Measurements from ENCODE around the gene FGFR2.

The FGFR2 gene

DNA sequence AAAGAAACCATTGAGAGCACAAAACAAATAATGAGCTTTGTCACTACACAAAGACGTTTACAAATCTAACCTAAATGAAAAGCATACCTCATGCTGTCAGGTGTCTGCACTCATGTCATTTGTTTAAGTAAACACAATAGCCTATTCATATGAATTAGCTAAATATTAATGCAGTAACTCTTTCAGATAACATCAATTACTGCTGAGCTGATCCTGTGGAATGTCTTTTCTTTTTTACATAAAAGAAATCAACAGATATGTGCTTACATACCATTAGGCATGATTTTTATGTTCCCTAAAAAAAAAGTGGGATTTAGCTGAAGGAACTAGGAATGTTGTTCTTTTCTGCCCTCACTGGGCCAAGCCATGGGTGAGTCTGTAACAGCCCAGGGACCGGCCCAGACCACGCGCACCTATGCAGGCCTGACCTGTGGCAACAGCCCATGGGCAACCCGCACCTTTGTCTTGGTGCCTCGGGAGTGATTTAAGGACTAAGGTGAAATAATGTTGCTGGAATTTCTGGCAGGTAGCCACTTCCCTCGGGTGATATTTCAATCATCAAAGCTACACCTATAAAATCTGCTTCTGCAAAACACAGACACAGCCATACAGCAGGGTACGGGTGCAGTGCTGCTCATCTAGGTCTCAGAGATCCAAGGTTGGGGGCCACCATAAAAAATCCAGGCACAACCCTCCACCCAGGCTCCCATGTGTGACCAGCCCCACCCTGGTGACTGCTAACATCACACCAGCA, 44.6 kb downstream of the FGFR2 start:
- DNase-seq (ENCODE audit: low read depth in 3 of 3): no peak

DNA sequence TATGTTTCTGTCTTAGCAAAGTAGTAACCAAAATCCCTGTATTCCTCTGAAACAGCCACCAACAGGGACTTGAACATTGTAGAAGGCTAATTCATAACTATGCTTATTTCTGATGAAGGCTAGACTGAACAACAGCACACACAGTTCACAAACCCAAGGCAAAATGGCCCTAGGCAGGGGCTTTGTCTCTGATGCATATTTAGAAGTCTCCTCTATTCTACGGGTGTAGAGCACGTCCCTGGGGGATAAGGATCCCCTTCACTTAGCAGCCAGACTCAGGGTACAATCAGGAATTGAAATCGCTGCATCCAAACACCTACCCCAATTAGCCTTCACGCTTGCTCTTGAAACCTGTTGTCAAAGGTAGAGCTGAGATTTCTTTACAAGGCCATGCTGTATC, 45.5 kb downstream of the FGFR2 start:
- DNase-seq (ENCODE audit: low read depth in 3 of 3): no peak

DNA sequence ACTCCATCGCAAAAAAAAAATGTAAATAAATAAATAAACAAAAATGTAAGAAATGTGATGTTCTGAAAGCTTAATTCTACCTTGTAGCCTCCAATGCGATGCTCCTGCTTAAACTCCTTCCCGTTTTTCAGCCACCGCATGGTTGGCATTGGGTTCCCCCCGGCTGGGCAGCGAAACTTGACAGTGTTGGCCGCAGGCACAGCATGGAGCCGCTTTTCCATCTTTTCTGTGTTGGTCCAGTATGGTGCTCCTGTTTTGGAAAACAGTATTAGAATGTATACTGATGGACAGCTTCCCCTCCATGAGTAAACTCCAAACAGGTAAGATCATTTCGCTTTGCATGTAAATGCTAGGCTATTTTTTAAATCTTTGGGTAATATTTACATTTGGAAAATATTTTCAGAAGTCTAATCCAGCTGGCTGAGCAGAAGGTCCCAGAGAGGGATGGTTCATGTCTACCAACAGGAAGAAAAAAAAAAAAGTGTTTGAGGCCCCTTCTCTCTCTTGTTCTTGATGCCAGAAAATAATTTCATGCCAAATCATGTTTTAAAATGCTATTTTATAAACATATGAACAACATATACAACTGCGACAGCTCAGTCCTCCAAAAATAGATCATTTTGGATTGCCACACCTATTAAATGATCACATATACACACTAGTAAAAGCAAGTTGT, 46.9 kb downstream of the FGFR2 start:
- no peak for DNase-seq (ENCODE audit: low read depth in 3 of 3)

DNA sequence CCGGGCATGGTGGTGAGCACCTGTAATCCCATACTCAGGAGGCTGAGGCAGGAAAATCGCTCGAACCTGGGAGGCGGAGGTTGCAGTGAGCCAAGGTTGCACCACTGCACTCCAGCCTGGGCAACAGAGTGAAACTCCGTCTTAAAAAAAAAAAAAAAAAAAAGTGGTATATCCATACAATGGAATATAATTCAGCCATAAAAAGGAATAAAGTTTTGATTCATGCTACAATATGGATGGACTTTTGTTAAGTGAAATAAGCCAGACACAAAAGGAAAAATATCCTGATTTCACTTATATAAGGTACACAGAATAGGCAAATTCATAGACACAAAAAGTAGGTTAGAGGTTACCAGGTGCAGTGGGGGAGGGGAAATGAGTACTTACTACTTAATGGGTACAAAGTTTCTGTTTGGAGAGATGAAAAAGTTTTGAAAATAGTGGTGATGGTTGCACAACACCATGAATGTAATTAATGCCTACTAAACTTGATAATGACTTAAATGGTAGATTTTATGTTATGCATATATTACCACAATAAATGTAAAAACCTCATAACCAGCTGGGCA, 53.9 kb downstream of the FGFR2 start:
- DNase-seq (ENCODE audit: low read depth in 3 of 3): no peak

DNA sequence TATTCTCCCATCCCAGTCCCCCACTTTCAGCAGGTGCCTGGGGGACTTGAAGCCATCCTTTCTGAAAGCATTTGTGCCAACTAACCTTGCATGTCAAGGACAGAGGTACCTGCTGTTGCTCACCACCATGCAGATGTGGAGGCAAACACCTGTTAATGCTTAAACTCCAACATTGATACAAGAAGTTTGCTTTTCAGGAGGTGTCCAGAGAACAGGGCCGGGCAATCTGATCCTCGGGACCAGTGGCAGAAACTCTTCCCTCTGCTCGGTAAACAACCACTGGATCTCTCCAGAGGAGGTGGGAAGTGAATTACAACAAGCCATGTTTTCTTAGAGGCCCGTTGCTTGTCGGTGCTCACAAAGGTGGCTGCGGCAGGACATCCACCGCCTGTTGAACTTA, 54.7 kb downstream of the FGFR2 start:
- no peak for DNase-seq (ENCODE audit: low read depth in 3 of 3)

DNA sequence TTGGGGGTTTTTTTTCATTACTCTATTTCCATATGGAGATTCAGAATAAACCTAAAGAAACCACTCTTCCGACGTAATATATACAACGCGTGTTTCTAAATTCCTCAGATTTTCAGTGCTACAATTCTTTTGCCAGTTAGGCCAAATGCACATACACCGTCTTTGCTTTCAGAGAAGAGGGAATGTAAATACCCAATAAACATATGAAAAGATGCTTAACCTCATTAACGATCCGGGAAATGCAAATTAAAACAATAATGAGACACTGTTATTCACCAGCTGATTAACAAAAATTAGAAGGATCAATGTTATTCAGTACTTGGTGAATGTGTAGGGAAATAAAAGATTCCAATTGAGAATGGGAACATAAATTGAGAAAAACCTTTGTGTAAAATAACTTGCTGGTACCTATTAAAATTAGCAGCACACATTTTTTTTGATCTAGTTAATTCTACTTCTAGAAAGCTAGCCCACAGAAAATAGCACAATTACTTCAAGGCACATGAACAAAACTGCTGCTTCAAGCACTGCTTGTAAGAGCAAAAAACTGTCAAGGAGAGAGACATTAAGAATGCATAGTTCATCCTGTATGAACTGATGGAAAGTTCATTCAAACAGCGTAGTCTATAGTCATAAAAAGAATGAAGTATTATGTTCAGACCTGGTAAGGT, 56.7 kb downstream of the FGFR2 start:
- DNase-seq (ENCODE audit: low read depth in 3 of 3): no peak

DNA sequence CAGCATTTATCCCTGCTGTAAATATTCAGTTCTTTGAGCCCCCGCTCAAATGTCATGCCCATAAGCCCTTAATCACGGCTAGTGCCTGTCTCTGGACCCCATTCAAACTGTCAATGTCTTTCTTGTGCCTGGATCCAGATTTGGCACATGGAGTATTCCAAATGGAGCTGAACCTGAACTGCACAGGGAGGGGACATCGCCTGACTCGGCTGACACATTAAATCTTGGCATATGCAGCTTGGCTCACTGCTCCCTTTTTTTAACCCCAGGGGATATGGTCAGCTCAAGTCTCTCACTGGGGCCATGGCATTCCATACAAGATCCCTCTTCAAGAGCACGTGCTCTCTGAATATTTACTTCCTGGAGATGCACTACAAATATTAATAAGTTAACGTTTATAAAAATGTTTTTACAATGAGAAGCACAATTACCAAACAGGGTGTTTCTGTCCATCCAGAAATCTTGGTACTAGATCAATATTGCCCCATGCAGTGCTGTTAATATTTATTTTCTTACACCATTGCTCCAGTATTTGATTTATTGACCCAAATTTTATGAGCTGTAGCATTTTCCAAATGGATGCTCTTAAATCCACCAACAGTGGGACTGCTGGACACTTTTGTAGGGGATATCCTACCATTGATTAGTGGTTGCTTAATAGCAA, 57.4 kb downstream of the FGFR2 start:
- DNase-seq (ENCODE audit: low read depth in 3 of 3): no peak

DNA sequence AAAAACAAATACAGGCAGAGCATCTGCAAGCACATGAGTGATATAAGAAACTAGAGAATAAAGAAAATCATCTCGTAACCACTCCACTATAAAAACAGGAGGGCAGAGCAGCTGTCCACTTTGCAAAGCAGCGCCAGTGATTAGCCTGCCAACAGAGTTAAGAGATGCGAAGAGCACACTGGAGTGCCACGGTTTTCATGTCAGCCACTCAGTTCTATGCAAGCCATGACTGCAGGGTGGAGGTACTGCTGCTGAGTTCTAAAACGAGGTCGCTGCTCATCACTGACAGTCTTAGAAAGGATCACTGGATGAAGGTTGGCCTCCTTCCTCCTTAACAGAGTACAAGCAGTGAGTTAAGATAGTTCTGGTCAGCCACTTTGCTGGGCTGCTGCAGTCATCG, 58.5 kb downstream of the FGFR2 start:
- DNase-seq (ENCODE audit: low read depth in 3 of 3): no peak

DNA sequence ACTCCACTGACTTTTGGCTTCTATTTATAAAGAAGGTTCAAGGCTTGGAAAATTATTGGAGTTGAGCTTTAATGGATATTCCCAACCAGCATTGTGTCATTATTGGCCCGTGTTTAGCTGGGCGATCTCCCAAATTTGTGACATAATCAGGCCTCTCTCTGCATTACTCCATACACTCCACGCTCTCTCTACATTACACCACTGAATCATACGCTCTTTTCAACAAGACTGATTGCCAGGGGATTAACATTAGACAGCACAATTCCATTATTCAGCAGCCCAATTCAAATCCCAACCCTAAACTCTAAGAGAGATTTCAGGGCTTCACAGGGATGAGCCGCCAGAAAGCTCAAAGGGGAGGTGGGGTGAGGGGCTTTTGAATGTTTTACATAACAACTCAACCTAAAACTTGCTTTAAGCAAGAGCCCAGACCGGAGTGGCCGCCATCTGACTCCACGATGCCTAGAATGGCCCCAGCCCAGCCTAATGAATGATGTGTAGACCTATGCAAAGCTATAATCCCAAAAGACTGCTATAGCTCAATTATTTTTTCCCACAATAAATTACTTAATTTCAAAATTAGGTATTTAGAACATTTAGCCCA, 61.8 kb downstream of the FGFR2 start:
- DNase-seq (ENCODE audit: low read depth in 3 of 3): no peak

DNA sequence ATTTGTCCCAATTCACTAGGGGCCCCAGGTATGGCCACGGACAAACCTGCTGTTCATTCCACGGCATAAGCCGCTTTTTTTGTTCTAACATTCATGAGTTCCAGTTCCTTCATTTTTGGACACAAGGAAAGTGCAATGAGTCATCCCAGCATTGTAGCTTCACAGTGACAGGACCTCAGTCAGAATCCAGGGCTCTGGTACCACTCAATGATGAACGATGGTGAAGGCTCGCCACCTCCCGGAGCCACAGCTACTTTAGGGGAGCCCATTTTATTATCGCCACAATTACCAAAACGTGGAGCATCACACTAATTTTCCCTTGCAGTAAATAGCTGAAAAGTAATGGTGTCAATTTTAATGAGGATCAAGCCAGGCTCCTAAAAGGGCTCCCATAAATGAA, 62.9 kb downstream of the FGFR2 start:
- DNase-seq (ENCODE audit: low read depth in 3 of 3): no peak

DNA sequence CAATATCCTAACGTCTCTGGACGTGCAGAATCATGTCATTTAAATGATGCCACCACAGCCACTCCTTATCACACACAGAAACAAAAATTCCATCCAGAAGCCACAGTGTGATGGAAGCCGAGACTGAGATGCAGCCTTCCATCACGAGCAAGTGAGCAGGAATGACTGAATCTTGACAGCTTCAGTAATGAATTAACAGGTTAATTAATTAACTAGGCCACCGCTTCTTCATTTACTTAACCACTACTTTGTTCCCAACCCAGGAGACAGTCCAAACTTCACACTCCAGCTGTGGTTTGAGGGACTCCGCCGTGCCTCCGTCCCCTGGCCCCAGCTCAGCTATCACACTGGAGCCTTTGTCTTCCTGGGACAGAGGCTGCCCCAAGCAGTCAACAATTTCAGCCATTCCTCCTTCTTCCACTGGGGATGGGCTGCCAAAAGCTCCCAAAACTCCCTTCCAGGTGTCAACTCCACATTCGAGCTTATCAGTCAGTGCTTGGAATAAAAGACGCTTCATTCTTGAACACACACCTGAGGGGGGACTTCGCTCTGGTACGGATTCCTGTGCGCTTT, 65.9 kb downstream of the FGFR2 start:
- no peak for DNase-seq (ENCODE audit: low read depth in 3 of 3)

DNA sequence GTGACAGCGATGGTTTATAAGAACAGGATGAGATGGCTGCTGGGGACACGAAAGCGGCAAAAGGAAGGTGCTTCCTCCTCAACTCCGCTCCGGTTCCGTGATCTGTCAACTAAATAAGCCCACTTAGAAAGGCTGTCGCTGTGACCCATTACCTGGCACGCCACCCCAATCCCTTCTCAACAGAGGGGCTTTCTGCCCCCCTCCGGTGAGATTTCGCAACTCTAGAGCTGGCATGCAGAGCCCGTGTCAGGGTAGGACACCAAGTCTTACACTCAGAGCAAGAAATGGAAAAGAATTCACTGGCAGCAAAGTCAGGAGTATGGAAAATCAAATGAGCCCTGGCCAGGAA, 66.4 kb downstream of the FGFR2 start:
- DNase-seq (ENCODE audit: low read depth in 3 of 3): no peak

DNA sequence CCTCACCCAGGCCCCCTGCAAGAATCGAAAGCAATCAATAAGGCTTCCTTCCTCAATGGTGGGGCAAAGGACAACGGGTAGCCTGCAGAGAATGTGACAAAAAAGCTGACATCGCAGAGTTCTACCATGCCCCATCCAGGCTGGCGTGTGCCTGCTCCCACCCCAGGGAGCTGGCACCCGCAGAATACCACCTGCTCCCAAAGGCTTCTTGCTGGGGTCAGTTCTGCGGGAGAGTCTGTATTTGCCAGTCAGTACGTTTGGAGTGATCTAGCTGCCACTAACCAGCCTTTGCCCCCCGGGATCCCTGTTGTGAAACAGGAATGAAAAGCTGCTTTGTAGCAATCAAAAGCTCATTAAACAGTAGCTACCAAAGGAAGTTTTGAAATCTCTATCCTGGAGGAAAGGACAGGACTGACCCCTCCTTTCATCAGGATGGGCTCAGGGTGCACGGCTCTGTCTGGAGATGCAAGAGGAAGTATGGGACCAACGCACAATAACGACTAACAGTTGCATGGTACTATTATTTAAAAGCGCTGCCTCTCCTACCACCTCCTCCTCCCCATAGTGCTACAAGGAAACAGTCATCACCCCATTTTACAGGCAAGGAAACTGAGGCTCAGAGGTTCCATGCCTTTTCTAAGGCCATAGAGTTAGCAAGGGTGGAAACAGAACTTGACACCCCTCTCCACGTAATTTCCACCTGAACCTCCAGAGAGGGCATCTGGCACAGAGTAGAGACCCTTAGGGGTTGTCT, 67.0 kb downstream of the FGFR2 start:
- no peak for DNase-seq (ENCODE audit: low read depth in 3 of 3)

DNA sequence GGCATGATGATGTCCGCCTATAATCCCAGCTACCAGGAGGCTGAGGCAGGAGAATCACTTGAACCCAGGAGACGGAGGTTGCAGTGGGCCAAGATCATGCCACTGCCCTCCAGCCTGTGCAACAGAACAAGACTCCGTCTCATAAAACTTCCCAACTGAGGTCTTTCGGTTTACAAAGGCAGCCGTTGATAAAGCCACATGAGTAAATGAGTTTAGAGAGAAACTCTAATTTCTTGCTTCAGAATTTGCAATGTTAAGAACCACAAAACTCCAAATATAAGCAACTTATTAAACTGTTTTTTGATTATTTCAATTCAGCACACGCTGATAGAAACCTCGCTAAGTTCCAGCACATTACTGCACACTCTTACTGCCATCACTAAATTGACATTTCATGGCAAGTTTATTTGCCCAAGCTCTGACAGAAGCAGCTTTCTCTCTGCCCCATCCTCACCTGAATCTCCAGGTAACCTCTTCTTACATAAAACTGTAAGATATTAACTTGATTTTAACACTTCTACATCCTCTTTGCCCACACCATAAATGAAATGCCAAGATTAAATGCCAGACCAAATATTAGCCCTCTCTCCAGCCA, 67.7 kb downstream of the FGFR2 start:
- DNase-seq (ENCODE audit: low read depth in 3 of 3): no peak

DNA sequence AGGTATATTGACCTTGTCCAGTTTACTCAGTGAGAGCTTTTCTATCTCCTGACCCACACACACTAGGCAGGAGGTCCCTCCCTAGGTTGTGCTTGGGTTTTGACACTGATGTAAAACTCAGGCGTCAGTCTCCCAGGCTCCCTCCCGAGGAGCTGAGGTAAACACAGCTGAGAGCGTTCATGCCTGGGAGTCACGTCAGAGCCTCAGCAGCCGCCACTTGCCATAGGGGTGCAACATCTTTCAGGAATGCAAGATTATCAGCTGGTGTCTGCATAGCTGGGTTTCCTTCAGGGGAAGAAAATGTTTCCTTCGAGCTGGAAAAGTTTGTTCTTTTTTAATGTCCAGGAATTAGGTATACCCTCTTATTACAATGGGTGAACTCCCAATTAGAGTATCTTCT, 70.6 kb downstream of the FGFR2 start:
- DNase-seq (ENCODE audit: low read depth in 3 of 3): no peak

DNA sequence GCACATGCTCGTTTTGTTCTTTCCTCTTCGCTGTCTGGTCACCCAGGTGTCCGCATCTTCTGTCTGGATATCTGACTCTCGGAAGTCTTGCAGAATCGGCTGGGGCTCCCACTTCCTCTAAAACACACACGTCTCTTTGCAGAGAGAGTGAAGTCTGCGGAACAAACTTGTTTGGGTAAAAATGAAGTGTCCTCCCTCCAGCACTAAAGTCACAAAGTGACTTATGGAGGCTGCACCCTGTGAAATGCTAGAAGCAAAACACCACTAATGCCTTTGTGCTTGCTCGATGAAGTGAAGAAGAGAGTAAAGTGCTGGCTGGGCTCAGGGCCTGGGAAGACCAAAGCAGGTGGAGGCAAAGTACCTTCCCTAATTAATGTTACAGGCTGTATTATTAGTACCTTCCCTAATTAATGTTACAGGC, 71.4 kb downstream of the FGFR2 start:
- no peak for DNase-seq (ENCODE audit: low read depth in 3 of 3)

DNA sequence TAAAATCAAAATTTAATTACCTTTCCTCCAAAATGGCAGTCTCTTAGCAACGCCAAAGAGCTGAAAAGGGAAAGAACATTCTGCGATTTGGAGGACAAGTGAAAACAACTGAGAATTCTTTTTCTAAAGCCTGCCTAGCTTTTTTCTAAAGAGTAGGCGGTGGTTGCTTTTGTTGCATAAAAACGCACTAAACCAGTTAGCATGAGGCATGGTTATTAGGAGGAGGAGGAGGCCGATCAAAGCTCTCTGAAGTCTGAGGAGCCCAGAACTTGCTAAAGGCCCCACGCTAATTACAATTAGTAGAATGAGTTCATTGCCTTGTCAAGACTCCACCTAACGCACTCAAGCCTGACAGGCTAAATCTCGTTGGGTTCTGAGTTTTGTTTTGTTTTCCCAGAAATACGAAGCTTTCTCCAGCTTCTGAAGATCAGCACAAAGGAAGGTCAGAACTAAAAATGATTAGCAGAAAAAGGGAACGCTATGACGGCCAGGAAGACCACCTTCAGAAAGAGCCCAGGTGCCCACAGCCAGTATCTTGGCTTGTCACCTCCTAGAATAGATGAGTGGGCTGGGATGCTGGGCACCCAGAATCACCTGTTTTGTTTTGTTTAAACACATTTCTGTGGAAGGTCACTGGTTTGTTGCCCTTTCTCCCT, 72.0 kb downstream of the FGFR2 start:
- DNase-seq (ENCODE audit: low read depth in 3 of 3): no peak

DNA sequence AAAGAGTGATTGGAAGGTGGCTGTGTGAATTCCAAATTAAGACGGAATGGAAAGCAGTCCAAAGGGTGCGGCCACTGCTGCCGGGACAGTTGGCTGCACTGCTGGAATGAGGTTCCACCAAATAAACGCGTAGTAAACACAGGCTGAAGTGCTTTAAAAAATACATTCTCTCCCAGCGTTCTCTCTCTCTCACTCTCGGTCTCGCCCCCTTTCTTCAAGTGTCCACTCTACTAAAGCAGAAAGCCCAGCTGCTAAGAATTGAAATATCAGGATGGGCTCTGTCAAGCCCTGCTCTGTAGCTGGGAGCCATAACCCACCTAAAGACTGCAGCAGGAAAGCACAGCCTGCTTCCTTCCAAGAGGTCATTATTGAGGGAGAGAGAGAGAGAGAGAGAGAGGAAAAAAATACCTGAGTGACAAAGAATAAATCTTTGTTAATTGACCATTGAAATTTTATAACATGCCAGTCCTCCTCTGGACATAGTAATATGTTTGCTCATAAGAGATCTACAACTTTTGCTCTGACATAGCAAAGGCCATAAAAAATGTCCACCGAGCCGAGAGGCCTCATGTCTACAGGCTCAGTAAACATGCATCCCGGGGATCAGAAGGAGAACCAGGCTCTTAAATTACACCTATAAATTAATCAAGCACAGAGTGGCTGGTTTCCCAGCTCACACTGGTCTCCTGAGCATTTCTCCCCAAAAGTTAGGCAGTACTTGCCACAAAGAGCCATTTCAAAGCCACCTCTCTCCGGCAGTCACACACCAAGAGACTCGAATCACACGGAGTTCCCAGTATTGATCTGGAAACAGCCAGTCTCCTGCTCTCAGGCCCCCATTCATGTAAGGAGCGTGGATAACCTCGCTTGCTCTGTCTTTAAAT, 72.8 kb downstream of the FGFR2 start:
- DNase-seq (ENCODE audit: low read depth in 3 of 3): no peak

All from stimulated activated CD4-positive, alpha-beta T cell treated with anti-CD3 and anti-CD28 coated beads, TNF-alpha, amount 100 ng/mL, for 24 hours (primary cell).